Transverse colon (tissue), 4 donors: ENCODE measurements around the gene CTSL. TPM values are rescaled to one million over a fixed set of nuclear protein-coding genes. Genes with fewer than 3 reads are reported as not detected.

Experiments used
- DNase-seq: peaks from one replicate; pipeline ENCODE4 v3.0.0-alpha.2; 2019
- H3K27ac ChIP-seq, 4 donors: fragments of 200-600 bp; sonication (generic); 2 replicates each; pipeline ENCODE4 v1.5.1; 2016 to 2018; ENCODE audit warnings: inconsistent platforms in 4 of 4
- H3K27me3 ChIP-seq: fragments of 200-600 bp; sonication (generic); 2 replicates; pipeline ENCODE4 v1.5.1; 2017; ENCODE audit warnings: inconsistent platforms
- H3K36me3 ChIP-seq, 4 donors: fragments of 200-600 bp; sonication (generic); 2 replicates each; pipeline ENCODE4 v1.5.1; 2017 to 2019; ENCODE audit warnings: inconsistent platforms in 4 of 4
- H3K4me1 ChIP-seq, 4 donors: fragments of 200-600 bp; sonication (generic); 2 replicates each; pipeline ENCODE4 v1.5.1; 2017 to 2020; ENCODE audit warnings: inconsistent platforms in 4 of 4
- H3K4me3 ChIP-seq, 4 donors: fragments of 200-600 bp; sonication (generic); 1 replicate in 1 of 4; 2 replicates in 3 of 4; pipeline versions ENCODE4 v1.5.1 to v1.6.1; 2017 to 2019; ENCODE audit warnings: inconsistent platforms in 4 of 4
- H3K9me3 ChIP-seq, 2 donors: fragments of 200-600 bp; sonication (generic); 2 replicates each; pipeline ENCODE4 v1.5.1; 2017 to 2019; ENCODE audit warnings: inconsistent platforms in 2 of 2
- EP300 ChIP-seq: sonication (generic); formaldehyde crosslinking; IDR thresholded peaks from one replicate; pipeline ENCODE4 v1.6.1; 2017; ENCODE audit warnings: antibody characterized with exemption, low read depth
- POLR2A ChIP-seq: fragments of 450-650 bp; IDR thresholded peaks from one replicate; pipeline ENCODE4 v1.6.1; 2016; ENCODE audit warnings: antibody characterized with exemption, mild to moderate bottlenecking, moderate library complexity
- POLR2AphosphoS5 ChIP-seq, 3 donors: sonication (generic); formaldehyde crosslinking; IDR thresholded peaks; one replicate each; pipeline ENCODE4 v1.6.1; 2016; ENCODE audit warnings: antibody characterized with exemption in 3 of 3
- WGBS, 2 donors: methylation state at CpG; one replicate each; pipeline ENCODE4 v1.1.5; 2018; ENCODE audit warnings: low coverage in 1 of 2; 5-methylcytosine and 5-hydroxymethylcytosine counted together
- in situ Hi-C, 4 donors: fragments of 200-750 bp; cut with MboI; loops; one replicate each; pipeline versions ENCODE4 v1.15.0 to v1.15.1; 2017; ENCODE audit warnings: low sequenced_read_pairs in 3 of 4, low pct_ligation_motif_present in 1 of 4, low pct_unique_long_range_greater_than_20kb in 1 of 4
- intact Hi-C: fragments of 100-400 bp; cut with DNase I; formaldehyde crosslinking; loops from one replicate; pipeline ENCODE4 v1.15.1; 2023; ENCODE audit warnings: low total_unique reads
- total RNA-seq, 4 donors: library from RNA; depleted of rRNA; stranded (reverse); fragments of >200 nt; gene quantifications; one replicate each; pipeline ENCODE4 v1.1.0, GENCODE V29; 2016
- TF ChIP-seq, protein P1 (sequence below), 5 experiments: fragments of 200-600 bp in 3 of 5; fragments of 450-650 bp in 2 of 5; sonication (generic) in 3 of 5; IDR thresholded peaks; 1 replicate in 2 of 5; 2 replicates in 3 of 5; pipeline ENCODE4 v1.5.1; 2016 to 2017; ENCODE audit warnings: antibody characterized with exemption in 5 of 5, inconsistent platforms in 3 of 5, mild to moderate bottlenecking in 2 of 5, moderate library complexity in 1 of 5

CTSL gene
- total RNA-seq, 4 donors from 2014 or later = 26.7 to 108 (median 66.6) TPM

DNA sequence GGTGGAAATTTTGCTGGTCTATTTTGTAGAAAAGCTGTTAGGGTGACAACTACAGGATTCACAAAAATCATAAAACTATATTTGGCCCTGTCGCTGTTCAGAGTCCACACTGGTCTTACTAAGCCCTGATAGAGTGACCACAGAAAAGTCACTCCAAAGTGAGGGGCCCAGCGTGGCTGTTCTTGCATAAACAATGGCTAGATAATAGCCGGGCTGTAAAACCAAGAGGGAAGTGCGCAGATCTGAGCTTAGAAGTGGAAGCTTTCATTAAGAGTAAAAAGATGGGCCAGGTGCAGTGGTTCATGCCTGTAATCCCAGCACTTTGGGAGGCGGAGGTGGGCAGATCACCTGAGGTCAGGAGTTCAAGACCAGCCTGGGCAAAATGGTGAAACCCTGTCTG is 15.5 kb upstream of the CTSL start:
- Histone ChIP-seq H3K9me3 (no peaks in the 10 kb centered on the region), H3K36me3 (no peaks in the 10 kb centered on the region), H3K4me3 (no peak overlapping the region), H3K27me3 (no peaks in the 10 kb centered on the region), H3K27ac (no peak overlapping the region), H3K4me1 (peaks cover 0 to 11% (median 6%) of the 10 kb centered on the region in 4 donors)
- TF ChIP-seq, protein P1, sequence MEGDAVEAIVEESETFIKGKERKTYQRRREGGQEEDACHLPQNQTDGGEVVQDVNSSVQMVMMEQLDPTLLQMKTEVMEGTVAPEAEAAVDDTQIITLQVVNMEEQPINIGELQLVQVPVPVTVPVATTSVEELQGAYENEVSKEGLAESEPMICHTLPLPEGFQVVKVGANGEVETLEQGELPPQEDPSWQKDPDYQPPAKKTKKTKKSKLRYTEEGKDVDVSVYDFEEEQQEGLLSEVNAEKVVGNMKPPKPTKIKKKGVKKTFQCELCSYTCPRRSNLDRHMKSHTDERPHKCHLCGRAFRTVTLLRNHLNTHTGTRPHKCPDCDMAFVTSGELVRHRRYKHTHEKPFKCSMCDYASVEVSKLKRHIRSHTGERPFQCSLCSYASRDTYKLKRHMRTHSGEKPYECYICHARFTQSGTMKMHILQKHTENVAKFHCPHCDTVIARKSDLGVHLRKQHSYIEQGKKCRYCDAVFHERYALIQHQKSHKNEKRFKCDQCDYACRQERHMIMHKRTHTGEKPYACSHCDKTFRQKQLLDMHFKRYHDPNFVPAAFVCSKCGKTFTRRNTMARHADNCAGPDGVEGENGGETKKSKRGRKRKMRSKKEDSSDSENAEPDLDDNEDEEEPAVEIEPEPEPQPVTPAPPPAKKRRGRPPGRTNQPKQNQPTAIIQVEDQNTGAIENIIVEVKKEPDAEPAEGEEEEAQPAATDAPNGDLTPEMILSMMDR (IDR thresholded peaks at IDR 0.05) = no peak
- in situ Hi-C loops = no loop called here
- intact Hi-C loops = no loop called here
- 71 to 81% methylated on average over 4 to 5 of the region's 5 CpGs for WGBS, 2 donors
- DNase-seq = no peak

DNA sequence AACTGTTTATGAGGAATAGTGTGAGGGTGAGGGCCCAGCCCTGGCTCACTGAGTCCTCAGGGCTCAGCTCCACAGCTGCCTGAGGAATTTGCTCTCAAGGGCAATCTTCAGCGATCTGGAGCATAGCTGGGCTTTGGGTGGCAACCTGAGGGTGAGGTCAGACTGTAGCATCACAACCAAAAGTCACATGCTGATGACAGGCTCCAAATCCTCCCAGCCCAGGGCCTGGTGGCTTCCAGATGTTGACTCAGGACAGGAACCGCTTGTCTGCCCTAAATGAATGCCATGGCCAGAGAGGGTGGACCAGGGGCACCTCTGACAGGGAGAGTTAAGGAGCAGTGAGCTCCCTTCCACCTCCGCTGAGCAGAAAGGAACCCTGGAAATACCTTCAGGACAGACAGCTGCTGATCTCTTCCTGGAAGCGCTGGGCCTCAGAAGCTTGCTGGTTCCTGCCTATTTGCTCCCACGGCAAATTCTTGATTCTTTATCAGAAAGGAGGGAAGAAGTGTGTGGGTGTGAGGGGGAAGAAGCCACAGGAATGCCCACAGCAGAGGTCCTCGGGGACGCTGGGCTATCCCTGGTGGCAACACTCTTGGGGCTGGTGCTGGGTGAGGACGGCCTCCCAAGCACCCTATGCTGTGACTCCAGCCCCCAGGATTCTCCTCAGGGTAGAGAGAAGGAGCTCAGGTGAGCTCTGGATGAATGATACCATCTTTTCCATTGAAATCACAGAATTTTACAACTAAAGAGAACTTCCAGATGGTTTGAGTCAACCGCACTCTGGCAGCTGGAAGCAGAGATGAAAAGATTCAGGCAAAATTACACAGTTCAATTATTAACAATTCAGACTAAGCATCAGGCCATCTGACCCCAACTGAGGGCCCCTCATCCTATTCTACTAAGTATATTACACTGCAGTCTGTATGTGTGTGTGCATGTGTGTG is 13.8 kb upstream of the CTSL start:
- Histone ChIP-seq H3K9me3 (no peaks in the 10 kb centered on the region), H3K27ac (peak overlapping the region; percentile 14 to 45 (median 20)), H3K36me3 (no peaks in the 10 kb centered on the region), H3K27me3 (no peaks in the 10 kb centered on the region), H3K4me1 (peaks cover 0 to 11% (median 6%) of the 10 kb centered on the region in 4 donors), H3K4me3 (no peak overlapping the region)
- intact Hi-C loops = no loop called here
- WGBS, 2 donors = 76 to 86% methylated on average over 1 to 9 of the region's 9 CpGs
- no peak for DNase-seq
- TF ChIP-seq POLR2A = no peak
- no peak for TF ChIP-seq EP300
- TF ChIP-seq, protein P1 (IDR thresholded peaks at IDR 0.05) = no peak
- in situ Hi-C loops = no loop called here

DNA sequence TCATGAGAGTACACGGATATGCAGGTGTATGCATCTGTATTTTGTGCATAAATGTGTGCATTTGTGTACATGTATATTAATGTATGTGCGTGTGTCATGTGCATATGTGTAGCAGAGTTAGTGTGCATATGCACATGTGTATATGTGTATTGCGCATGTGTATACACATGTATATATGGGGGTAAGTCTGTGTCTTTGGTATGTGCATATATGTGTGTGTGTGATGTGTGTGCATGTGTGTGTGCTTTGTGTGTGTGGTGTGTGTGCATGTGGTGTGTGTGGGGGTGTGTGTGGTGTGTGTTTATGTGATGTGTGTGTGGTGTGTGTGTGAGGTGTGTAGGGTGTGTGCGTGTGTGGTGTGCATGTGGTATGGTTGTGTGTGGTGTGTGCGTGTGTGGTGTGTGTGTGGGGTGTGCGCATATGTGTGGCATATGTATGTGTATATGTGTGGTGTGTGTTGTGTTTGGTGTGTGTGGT is 13.1 kb upstream of the CTSL start:
- Histone ChIP-seq H3K4me1 (peaks cover 0 to 11% (median 6%) of the 10 kb centered on the region in 4 donors), H3K27ac (peak overlapping the region in 3 of 4 donors; percentile 68 to 80 (median 76)), H3K36me3 (no peaks in the 10 kb centered on the region), H3K4me3 (no peak overlapping the region), H3K9me3 (no peaks in the 10 kb centered on the region), H3K27me3 (no peaks in the 10 kb centered on the region)
- 92 to 94% methylated on average over 6 of the region's 6 CpGs for WGBS, 2 donors
- TF ChIP-seq POLR2AphosphoS5 (IDR thresholded peaks at IDR 0.05) (no peak), POLR2A (no peak), EP300 (no peak)
- TF ChIP-seq, protein P1 (IDR thresholded peaks at IDR 0.05) = no peak
- no peak for DNase-seq
- intact Hi-C loops = no loop called here
- in situ Hi-C loops = no loop called here

GRCh38 chr9:87713278-87713987 is 12.5 kb upstream of the CTSL start:
- DNase-seq = peak; percentile 73
- WGBS, 2 donors = 53 to 62% methylated on average over 3 to 11 of the region's 11 CpGs
- intact Hi-C loops (no loop called here), in situ Hi-C loops (no loop called here)
- Histone ChIP-seq H3K4me1 (peaks cover 0 to 11% (median 6%) of the 10 kb centered on the region in 4 donors), H3K36me3 (no peaks in the 10 kb centered on the region), H3K27me3 (no peaks in the 10 kb centered on the region), H3K27ac (peak overlapping the region; percentile 42 to 80 (median 72)), H3K9me3 (no peaks in the 10 kb centered on the region), H3K4me3 (no peak overlapping the region)
- TF ChIP-seq POLR2AphosphoS5 (IDR thresholded peaks at IDR 0.05) (peak; percentile 40 to 79 (median 63)), EP300 (peak; percentile 57), POLR2A (no peak)
- TF ChIP-seq, protein P1 (IDR thresholded peaks at IDR 0.05) = no peak
